ENCODE measurements around the gene UPK3A. TPM values are rescaled to one million over a fixed set of nuclear protein-coding genes. Genes with fewer than 3 reads are reported as not detected.

UPK3A gene
- total RNA-seq, 1 donor from 2014 or later: 1.4 TPM

DNA sequence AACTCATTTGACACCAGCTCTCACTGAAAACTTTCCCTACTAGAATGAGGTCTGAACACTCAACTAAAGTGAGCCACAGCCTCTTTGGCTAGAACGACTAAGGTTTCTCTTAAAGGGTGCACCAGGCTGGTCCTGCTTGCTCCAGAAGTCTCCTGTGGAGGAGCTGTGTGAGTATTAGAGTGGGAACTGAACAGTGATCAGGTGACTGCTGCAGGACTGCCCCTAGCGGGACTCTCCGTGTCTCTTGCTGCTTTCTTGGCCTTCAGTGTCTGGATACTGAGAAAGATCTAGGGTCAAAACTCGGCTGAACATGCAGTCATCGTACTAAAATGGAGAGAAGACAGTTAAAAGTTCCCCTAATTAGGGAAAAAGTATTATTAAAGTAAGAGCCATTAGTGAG, 59.6 kb downstream of the UPK3A start:
- H3K4me1 Mint-ChIP-seq: no peaks in the 10 kb centered on the region
- TF ChIP-seq, protein P1, sequence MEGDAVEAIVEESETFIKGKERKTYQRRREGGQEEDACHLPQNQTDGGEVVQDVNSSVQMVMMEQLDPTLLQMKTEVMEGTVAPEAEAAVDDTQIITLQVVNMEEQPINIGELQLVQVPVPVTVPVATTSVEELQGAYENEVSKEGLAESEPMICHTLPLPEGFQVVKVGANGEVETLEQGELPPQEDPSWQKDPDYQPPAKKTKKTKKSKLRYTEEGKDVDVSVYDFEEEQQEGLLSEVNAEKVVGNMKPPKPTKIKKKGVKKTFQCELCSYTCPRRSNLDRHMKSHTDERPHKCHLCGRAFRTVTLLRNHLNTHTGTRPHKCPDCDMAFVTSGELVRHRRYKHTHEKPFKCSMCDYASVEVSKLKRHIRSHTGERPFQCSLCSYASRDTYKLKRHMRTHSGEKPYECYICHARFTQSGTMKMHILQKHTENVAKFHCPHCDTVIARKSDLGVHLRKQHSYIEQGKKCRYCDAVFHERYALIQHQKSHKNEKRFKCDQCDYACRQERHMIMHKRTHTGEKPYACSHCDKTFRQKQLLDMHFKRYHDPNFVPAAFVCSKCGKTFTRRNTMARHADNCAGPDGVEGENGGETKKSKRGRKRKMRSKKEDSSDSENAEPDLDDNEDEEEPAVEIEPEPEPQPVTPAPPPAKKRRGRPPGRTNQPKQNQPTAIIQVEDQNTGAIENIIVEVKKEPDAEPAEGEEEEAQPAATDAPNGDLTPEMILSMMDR (IDR thresholded peaks at IDR 0.05): no peak
- CTCF ChIA-PET: no interaction called here
- intact Hi-C loops (cut with micrococcal nuclease): no loop called here
- peaks cover 41% of the 10 kb centered on the region for H3K36me3 Mint-ChIP-seq (ENCODE audit: low read depth)
- no peaks in the 10 kb centered on the region for H3K9me3 Mint-ChIP-seq
- H3K27ac Mint-ChIP-seq: no peak overlapping the region
- POLR2A ChIA-PET: no interaction called here
- no peak overlapping the region for H3K4me3 Mint-ChIP-seq
- no peaks in the 10 kb centered on the region for H3K27me3 Mint-ChIP-seq
- ATAC-seq (ENCODE audit: low read depth) (no peak), DNase-seq (no peak)

Other genes with a start within 250 kb of the UPK3A start
- gene NUP50, start 121.0 kb upstream of the UPK3A start, total RNA-seq: 91.2 and 112 TPM in 2 replicates
- gene KIAA0930, start 44.1 kb upstream of the UPK3A start, total RNA-seq: 39.5 and 42.2 TPM in 2 replicates
- 49.7 and 59.3 TPM in 2 replicates for gene FAM118A, start 25.0 kb downstream of the UPK3A start, total RNA-seq
- gene SMC1B, start 128.7 kb downstream of the UPK3A start, total RNA-seq: 0.13 TPM in 1 of 2 replicates, not detected in the other
- 0.31 and 0.32 TPM in 2 replicates for gene RIBC2, start 128.7 kb downstream of the UPK3A start, total RNA-seq
- gene FBLN1, start 217.9 kb downstream of the UPK3A start, total RNA-seq: not detected in 2 replicates